H9 (cell line): ENCODE results near the gene SVOP. TPM values are rescaled to one million over a fixed set of nuclear protein-coding genes. Genes with fewer than 3 reads are reported as not detected.

Experiments
- DNase-seq: peaks from one replicate; pipeline ENCODE4 v3.0.0-alpha.2; 2017
- H2AFZ ChIP-seq: one replicate; pipeline ENCODE4 v1.6.1; 2013; ENCODE audit warnings: mild to moderate bottlenecking, low read length, control low read depth, moderate library complexity
- H2AK5ac ChIP-seq: 2 replicates; pipeline ENCODE4 v1.6.1; 2013; ENCODE audit warnings: low read length, control low read depth, mixed read lengths; ENCODE audit not compliant: insufficient read length
- H2BK120ac ChIP-seq: one replicate; pipeline ENCODE4 v1.6.1; 2013; ENCODE audit warnings: low read depth, mild to moderate bottlenecking, low read length, control low read depth, inconsistent platforms; ENCODE audit not compliant: poor library complexity, severe bottlenecking
- H2BK12ac ChIP-seq: 2 replicates; pipeline ENCODE4 v1.6.1; 2013; ENCODE audit warnings: low read length, control low read depth, mixed read lengths, low read depth; ENCODE audit not compliant: insufficient read length
- H2BK15ac ChIP-seq: 2 replicates; pipeline ENCODE4 v1.6.1; 2013; ENCODE audit warnings: low read depth, low read length, control low read depth
- H2BK20ac ChIP-seq: one replicate; pipeline ENCODE4 v1.6.1; 2013; ENCODE audit warnings: low read depth, mild to moderate bottlenecking, low read length, control low read depth, inconsistent platforms; ENCODE audit not compliant: poor library complexity, severe bottlenecking
- H2BK5ac ChIP-seq: 2 replicates; pipeline ENCODE4 v1.6.1; 2013; ENCODE audit warnings: low read length, control low read depth, mixed read lengths; ENCODE audit not compliant: insufficient read length
- H3K14ac ChIP-seq: 2 replicates; pipeline ENCODE4 v1.6.1; 2013; ENCODE audit warnings: low read length, control low read depth; ENCODE audit not compliant: insufficient read depth
- H3K18ac ChIP-seq: 2 replicates; pipeline ENCODE4 v1.6.1; 2013; ENCODE audit warnings: low read depth, mild to moderate bottlenecking, mixed read lengths, low read length, control low read depth; ENCODE audit not compliant: insufficient read length
- H3K23ac ChIP-seq: 2 replicates; pipeline ENCODE4 v1.6.1; 2013; ENCODE audit warnings: low read length, control low read depth, mixed read lengths, low read depth; ENCODE audit not compliant: insufficient read length
- H3K23me2 ChIP-seq: 2 replicates; pipeline ENCODE4 v1.6.1; 2013; ENCODE audit warnings: low read depth, mild to moderate bottlenecking, mixed read lengths, low read length, control low read depth; ENCODE audit not compliant: insufficient read length, poor library complexity, severe bottlenecking
- H3K27ac ChIP-seq: 2 replicates; pipeline ENCODE4 v1.5.1; 2013; ENCODE audit warnings: low read length, control low read depth, mixed read lengths, low read depth; ENCODE audit not compliant: insufficient read length
- H3K27me3 ChIP-seq: 2 replicates; pipeline ENCODE4 v1.6.1; 2013; ENCODE audit warnings: low read length, control low read depth, inconsistent platforms; ENCODE audit not compliant: insufficient read depth
- H3K4ac ChIP-seq: 2 replicates; pipeline ENCODE4 v1.6.1; 2013; ENCODE audit warnings: low read depth, mild to moderate bottlenecking, control low read depth, inconsistent platforms, low read length, moderate library complexity
- H3K4me1 ChIP-seq: 2 replicates; pipeline ENCODE4 v1.6.1; 2013; ENCODE audit warnings: low read length, control low read depth, inconsistent platforms; ENCODE audit not compliant: insufficient read depth
- H3K4me2 ChIP-seq: 2 replicates; pipeline ENCODE4 v1.6.1; 2013; ENCODE audit warnings: low read length, control low read depth, mixed read lengths; ENCODE audit not compliant: insufficient read length, insufficient read depth
- H3K56ac ChIP-seq: 2 replicates; pipeline ENCODE4 v1.6.1; 2013; ENCODE audit warnings: low read depth, mild to moderate bottlenecking, mixed read lengths, low read length, control low read depth; ENCODE audit not compliant: insufficient read length
- H3K79me1 ChIP-seq: 2 replicates; pipeline ENCODE4 v1.6.1; 2013; ENCODE audit warnings: low read depth, mild to moderate bottlenecking, moderate library complexity, low read length, control low read depth, inconsistent platforms; ENCODE audit not compliant: insufficient read depth, poor library complexity, severe bottlenecking
- H3K79me2 ChIP-seq: 2 replicates; pipeline ENCODE4 v1.6.1; 2013; ENCODE audit warnings: low read length, control low read depth, inconsistent platforms; ENCODE audit not compliant: insufficient read depth
- H3K9ac ChIP-seq: 2 replicates; pipeline ENCODE4 v1.6.1; 2013; ENCODE audit warnings: low read length, control low read depth, mixed read lengths; ENCODE audit not compliant: insufficient read length; ENCODE audit errors: extremely low read depth
- H3K9me3 ChIP-seq: one replicate; pipeline ENCODE4 v1.6.1; 2013; ENCODE audit warnings: low read depth, low read length, inconsistent platforms; ENCODE audit not compliant: control insufficient read depth
- H3T11ph ChIP-seq: one replicate; pipeline ENCODE4 v1.6.1; 2013; ENCODE audit warnings: mild to moderate bottlenecking, low read length, control low read depth, inconsistent platforms
- H4K20me1 ChIP-seq: one replicate; pipeline ENCODE4 v1.6.1; 2013; ENCODE audit not compliant: control insufficient read depth, insufficient read length, insufficient read depth
- H4K5ac ChIP-seq: 2 replicates; pipeline ENCODE4 v1.6.1; 2013; ENCODE audit warnings: low read depth, mild to moderate bottlenecking, mixed read lengths, low read length, control low read depth; ENCODE audit not compliant: insufficient read length
- H4K8ac ChIP-seq: replicated peaks from 2 replicates; pipeline ENCODE4 v1.6.1; 2013; ENCODE audit warnings: low read length, control low read depth, mixed read lengths, low read depth; ENCODE audit not compliant: insufficient read length
- H4K91ac ChIP-seq: 2 replicates; pipeline ENCODE4 v1.6.1; 2013; ENCODE audit warnings: low read depth, mild to moderate bottlenecking, moderate library complexity, mixed read lengths, low read length, control low read depth; ENCODE audit not compliant: insufficient read length
- H3K27ac Mint-ChIP-seq, 3 experiments: 2 replicates in 2 of 3; 3 replicates in 1 of 3; pipeline ENCODE4 v1.8.0; 2020 to 2021; ENCODE audit warnings: mixed read lengths in 3 of 3, mild to moderate bottlenecking in 1 of 3, moderate library complexity in 1 of 3
- H3K27me3 Mint-ChIP-seq: 2 replicates; pipeline ENCODE4 v1.8.0; 2021; ENCODE audit warnings: low read depth, mild to moderate bottlenecking, moderate library complexity, mixed read lengths
- H3K36me3 Mint-ChIP-seq, 3 experiments: 2 replicates in 2 of 3; 3 replicates in 1 of 3; pipeline ENCODE4 v1.8.0; 2020 to 2021; ENCODE audit warnings: low read depth in 3 of 3, mixed read lengths in 3 of 3; ENCODE audit not compliant: insufficient read depth in 1 of 3
- H3K4me1 Mint-ChIP-seq, 2 experiments: 2 replicates each; pipeline ENCODE4 v1.8.0; 2020; ENCODE audit warnings: mixed read lengths in 2 of 2
- H3K4me3 Mint-ChIP-seq, 2 experiments: 2 replicates in 1 of 2; 3 replicates in 1 of 2; pipeline ENCODE4 v1.8.0; 2020 to 2021; ENCODE audit warnings: mild to moderate bottlenecking in 2 of 2, mixed read lengths in 2 of 2, moderate library complexity in 1 of 2
- H3K9me3 Mint-ChIP-seq, 2 experiments: 2 replicates in 1 of 2; 3 replicates in 1 of 2; pipeline ENCODE4 v1.8.0; 2020; ENCODE audit warnings: mild to moderate bottlenecking in 2 of 2, mixed read lengths in 2 of 2, moderate library complexity in 1 of 2
- WGBS: extraction: QIAGEN DNeasy Blood & Tissue Kit; methylation state at CpG from one replicate; pipeline ENCODE4 v1.1.7; 2013; ENCODE audit warnings: missing lambda C conversion rate, low lambda C conversion rate, mixed read lengths; ENCODE audit not compliant: insufficient read length; ENCODE audit errors: extremely low coverage; 5-methylcytosine and 5-hydroxymethylcytosine counted together
- total RNA-seq: library from RNA; stranded (reverse); gene quantifications from 2 replicates; pipeline ENCODE4 v1.2.1, GENCODE V29; 2021
- TF ChIP-seq, protein P1 (sequence below): fragments of 200-600 bp; sonication (generic); conservative IDR thresholded peaks from 3 replicates; pipeline ENCODE4 v1.8.0; 2021; ENCODE audit warnings: antibody characterized with exemption, mild to moderate bottlenecking

The SVOP gene
- total RNA-seq, 1 experiment from 2014 or later: 0.15 TPM

DNA sequence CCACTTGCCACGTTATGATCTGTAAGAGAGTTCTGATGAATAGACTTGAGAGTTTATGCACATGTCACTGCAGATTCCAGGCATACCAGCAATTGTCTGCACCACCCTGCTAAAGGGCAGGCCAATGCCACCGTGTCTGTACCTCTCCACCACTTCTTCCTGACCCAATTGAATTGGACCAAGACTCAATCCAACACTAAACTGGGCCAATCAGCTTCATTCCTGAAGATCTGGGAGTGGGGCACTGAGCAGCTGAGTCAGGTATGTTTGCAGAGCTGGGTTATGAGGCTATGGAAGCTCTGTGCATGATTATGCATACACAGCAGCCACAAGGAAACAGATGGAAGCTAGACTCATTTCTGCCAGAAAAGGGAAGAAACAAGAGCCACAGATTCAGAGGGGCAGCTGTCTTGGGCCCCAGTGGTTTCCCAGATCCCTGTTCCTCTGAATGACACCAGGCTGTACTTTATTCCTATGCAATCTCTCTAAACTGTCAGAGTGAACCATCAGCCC, 113.0 kb downstream of the SVOP start:
- Mint-ChIP-seq H3K36me3 (no peaks in the 10 kb centered on the region), H3K4me3 (no peak overlapping the region), H3K27me3 (peaks cover 8% of the 10 kb centered on the region), H3K27ac (peak overlapping the region in 1 of 3 experiments; percentile 54; a peak in 2 of 7 replicates), H3K9me3 (peaks cover 0 to 3% of the 10 kb centered on the region in 2 experiments; a peak in 2 of 5 replicates), H3K4me1 (peaks cover 16 to 17% of the 10 kb centered on the region in 2 experiments)
- TF ChIP-seq, protein P1, sequence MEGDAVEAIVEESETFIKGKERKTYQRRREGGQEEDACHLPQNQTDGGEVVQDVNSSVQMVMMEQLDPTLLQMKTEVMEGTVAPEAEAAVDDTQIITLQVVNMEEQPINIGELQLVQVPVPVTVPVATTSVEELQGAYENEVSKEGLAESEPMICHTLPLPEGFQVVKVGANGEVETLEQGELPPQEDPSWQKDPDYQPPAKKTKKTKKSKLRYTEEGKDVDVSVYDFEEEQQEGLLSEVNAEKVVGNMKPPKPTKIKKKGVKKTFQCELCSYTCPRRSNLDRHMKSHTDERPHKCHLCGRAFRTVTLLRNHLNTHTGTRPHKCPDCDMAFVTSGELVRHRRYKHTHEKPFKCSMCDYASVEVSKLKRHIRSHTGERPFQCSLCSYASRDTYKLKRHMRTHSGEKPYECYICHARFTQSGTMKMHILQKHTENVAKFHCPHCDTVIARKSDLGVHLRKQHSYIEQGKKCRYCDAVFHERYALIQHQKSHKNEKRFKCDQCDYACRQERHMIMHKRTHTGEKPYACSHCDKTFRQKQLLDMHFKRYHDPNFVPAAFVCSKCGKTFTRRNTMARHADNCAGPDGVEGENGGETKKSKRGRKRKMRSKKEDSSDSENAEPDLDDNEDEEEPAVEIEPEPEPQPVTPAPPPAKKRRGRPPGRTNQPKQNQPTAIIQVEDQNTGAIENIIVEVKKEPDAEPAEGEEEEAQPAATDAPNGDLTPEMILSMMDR: no peak
- H3K23me2 ChIP-seq: no peaks in the 10 kb centered on the region
- H2AK5ac ChIP-seq: no peak overlapping the region
- H4K8ac ChIP-seq: no peak overlapping the region
- no peak overlapping the region for H3K9ac ChIP-seq
- no peak overlapping the region for H3K27ac ChIP-seq
- H3T11ph ChIP-seq: no peak overlapping the region
- H3K4me2 ChIP-seq: no peak overlapping the region
- DNase-seq: no peak
- no peak overlapping the region for H2BK15ac ChIP-seq
- no peak overlapping the region for H2AFZ ChIP-seq
- H2BK12ac ChIP-seq: no peak overlapping the region
- H3K23ac ChIP-seq: no peak overlapping the region
- H2BK5ac ChIP-seq: no peak overlapping the region
- H3K18ac ChIP-seq: no peak overlapping the region
- H4K91ac ChIP-seq: no peak overlapping the region
- H2BK120ac ChIP-seq: no peak overlapping the region
- H4K5ac ChIP-seq: no peak overlapping the region
- H3K27me3 ChIP-seq: no peaks in the 10 kb centered on the region
- no peak overlapping the region for H3K56ac ChIP-seq
- H4K20me1 ChIP-seq: no peaks in the 10 kb centered on the region
- H3K4me1 ChIP-seq: no peaks in the 10 kb centered on the region
- H3K9me3 ChIP-seq: no peaks in the 10 kb centered on the region
- H3K14ac ChIP-seq: no peak overlapping the region
- H3K79me2 ChIP-seq: no peaks in the 10 kb centered on the region
- no peak overlapping the region for H2BK20ac ChIP-seq
- no peaks in the 10 kb centered on the region for H3K79me1 ChIP-seq
- WGBS: no CpG with 5 or more reads among the region's 2 CpGs
- H3K4ac ChIP-seq: no peak overlapping the region
